ENCODE measurements around the gene THOC5.

GRCh38 chr22:29598684-29599020, 45.1 kb upstream of the THOC5 start:
- TF ChIP-seq CTCF (IDR thresholded peaks at IDR 0.05): no peak
- no peak for TF ChIP-seq POLR2A (IDR thresholded peaks at IDR 0.05)
